ENCODE data around the gene TPM2.

TPM2 gene

DNA sequence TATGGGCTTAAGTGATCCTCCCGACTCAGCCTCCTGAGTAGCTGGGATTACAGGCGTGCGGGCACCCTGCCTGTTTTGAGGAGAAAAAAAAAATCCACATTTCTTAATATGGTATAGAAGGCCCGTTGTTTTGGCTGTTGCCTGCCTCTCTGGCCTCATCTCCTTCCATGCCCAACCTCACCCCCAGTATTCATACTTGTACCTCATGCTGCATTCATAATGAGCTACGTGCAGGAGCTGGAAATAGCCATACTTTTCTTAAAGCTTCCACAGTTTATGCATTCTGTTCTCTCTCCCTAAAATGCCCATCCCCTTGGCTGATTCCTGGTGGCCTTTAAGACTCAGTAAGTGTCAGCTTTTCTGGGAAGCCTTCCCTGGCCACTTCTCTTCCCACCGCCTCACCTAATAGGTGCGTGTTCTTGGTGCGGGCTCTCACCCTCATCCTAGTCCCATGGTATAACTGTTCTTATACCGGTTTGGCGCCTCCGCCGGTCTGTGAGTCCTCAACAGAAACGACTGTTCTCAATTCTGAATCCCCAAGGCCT, 2.1 kb upstream of the TPM2 start:
- no peak for DNase-seq

DNA sequence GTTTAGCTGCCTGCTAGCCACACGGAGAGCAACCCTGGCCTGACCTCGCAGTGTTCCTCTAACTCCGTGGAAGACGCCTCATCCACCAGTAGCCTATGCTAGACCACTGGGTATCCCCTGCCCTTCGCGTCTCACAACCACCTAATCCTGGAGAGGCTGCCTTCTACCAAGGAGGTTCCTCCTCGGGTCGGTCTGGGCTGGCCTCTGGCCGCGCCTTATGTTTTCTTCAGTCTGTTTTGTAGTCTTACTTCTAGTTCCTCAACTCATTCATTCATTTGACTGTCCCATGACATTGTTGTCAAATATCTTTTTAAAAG, 1.6 kb upstream of the TPM2 start:
- DNase-seq: no peak

DNA sequence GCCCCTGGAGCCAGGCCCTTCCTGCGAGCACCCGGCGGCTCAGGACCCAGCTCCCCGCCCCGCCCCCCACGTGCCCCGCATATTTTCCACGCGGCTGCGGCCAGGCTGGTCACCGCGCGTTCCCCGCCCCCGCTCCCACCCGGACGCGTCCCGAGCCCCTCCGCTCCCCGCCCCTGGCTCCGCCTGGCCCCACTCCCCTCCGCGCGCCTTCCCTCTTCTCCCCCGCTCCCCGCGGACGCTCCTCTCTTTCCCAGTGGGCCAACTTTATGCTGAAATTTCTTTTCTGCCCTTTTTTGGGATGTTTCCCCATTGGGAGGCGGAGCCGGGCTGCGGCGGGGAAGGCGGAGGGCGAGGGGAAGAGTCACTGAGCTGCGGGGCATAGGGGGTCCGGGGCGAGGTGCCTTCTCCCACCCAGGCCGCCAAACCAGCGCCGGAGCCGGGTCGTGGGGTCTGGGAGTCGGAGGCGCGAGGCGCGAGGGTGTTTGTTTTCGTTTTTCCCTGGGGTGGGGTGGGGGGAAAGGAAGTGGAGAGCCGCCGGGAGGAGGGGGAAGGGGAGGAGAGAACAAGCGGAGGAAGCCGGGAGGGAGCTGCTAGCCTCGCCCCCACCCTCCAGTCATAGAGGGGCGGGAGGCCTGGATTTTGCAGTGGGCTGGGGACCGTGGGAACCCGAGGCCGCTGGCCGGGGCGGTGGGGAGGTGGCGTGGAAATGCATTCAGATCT, 1.0 kb upstream of the TPM2 start:
- peak; percentile 30 for DNase-seq

GRCh38 chr9:35690294-35690613, 529 bp upstream of the TPM2 start:
- no peak for DNase-seq

DNA sequence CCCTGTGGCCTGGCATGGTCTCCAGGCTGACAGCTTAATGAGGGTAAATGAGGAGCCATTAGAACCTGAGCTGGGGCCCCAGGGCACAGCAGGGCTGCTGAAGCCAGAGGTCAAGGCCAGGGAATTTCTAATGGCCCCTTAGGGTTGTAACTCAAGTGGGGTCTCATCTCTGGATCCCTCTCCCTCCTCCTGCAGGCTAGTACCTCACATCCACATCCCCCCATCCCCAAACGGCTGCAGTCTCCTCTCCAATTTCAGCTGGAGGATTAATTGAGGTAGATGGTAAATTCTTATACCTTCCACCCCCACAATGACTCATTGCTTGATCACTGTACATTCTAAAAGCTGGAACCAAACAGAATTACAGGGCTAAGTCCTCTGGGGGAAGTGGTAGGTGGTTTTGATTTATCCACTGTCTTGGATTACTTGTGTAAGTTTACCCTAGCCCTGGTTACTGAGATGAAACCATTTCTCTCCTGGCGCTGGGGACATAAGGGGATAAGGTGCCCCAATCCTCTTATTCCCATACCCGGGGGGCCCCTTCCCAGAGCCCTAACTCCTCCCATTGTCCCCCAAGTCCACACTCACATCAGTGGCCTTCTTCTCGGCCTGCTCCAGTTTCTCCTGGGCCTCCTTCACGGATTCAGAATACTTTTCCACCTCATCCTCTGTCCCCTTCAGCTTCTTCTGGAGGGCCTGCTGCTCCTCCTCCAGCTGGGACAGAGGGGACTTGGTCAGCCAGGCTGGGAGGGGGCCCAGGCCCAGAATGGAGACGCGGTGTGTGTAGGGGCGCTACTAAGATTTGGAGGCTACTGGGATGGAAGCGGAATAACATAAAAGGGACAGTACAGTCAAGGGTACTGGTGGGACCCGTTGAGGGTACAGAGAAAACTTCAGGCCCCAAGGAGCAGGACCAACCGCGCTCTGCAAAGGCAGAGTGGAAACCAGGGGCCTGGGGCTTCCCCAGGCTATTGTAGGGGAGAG, 875 bp downstream of the TPM2 start:
- no peak for DNase-seq

DNA sequence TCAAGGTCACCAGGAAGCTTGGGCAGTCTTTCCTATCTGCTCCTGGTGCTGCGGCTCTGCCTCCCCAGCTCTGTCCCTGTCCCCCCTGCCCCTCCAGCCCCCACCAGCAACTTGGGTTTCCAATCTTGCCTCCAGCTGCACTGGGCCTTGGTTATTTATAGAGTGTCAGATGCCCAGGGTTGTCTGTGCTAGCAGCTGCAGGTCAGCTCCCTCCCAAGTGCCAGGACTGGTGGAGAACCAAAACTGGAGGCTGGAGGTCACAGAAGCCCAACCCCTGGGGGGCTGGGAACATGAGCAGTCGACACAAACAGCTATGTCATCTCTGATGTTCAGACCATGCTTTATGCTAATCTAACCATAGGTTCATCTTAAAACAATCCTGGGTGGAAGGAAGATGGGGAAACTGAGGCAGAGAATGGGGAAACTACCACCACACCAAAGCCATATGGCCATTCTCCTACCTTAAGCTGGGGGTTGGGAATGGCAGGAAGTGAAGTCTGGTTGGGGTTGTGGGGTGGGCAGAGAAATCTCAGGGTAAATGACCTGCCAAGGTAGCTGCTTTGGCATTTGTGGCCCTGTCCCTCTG, 1.7 kb downstream of the TPM2 start:
- no peak for DNase-seq

DNA sequence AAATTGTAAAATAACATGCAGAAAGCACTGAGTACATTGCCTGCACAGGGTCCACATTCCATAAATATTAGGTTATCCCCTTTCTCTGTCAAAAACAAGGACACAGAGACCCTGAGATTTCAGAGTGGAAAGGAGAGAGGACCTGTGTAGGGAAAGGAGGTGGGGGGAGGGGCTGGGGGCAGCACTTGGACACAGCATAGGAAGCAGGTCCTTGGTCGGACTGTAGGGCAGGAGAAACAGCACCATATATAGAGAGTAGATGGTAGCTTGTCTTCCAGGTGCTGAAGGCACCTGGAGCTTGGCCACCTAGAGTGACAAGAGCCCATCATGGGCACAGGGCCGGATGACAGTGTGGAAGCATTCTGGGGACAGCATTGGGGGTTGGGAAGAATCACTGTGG, 2.4 kb downstream of the TPM2 start:
- no peak for DNase-seq

DNA sequence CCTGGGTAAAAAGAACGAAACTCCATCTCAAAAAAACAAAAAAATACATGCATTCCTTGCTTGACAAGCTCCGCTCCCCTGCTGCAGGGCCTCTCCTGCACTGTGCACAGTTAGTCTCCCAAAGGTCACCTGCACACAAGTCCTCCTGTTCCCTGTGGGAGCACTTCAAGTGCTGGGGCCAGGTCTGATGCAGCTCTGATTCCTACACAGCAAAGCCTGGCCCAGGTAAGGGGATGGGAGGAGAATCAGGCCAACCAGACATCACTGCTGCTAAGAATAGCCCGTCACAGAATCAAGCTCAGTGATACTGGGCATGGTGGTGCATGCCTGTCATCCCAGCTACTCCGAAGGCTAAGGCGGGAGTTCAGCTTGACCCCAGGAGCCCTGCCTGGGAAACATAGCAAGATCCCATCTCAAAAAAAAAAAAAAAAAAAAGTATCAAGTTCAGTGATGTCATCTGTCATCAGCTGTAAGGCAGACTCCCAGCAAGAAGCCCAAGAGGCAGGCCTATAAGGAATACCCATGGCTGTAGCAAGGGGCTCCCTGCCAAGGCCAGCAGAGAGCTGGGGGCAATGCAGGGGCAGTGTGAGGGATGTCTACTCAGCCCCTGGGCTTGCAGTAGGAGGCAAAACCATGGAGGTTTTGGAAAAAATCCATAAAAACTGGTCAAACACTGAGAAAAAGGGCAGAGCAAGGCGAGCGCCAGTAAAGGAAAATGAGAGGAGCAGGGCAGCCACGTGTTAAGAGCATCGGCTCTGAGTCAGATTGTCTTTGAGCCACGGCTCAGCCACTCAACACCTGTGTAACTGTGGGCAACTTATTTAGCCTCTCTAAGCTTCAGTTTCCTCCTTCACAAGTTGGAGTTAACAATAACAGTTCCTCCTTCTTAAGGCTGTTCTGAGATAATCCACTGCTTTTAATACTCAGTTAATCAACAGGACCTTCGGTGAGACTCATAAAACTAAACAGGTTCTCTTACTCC, 3.2 kb downstream of the TPM2 start:
- DNase-seq: no peak

GRCh38 chr9:35685506-35685905, 4.2 kb downstream of the TPM2 start:
- no peak for DNase-seq

- no peak for DNase-seq
These were observed 4.8 kb downstream of the TPM2 start for GRCh38 chr9:35684921-35685320.

- DNase-seq: no peak
These were observed 6.4 kb downstream of the TPM2 start for GRCh38 chr9:35683323-35683722.

GRCh38 chr9:35682520-35683315, 7.0 kb downstream of the TPM2 start:
- no peak for DNase-seq

DNA sequence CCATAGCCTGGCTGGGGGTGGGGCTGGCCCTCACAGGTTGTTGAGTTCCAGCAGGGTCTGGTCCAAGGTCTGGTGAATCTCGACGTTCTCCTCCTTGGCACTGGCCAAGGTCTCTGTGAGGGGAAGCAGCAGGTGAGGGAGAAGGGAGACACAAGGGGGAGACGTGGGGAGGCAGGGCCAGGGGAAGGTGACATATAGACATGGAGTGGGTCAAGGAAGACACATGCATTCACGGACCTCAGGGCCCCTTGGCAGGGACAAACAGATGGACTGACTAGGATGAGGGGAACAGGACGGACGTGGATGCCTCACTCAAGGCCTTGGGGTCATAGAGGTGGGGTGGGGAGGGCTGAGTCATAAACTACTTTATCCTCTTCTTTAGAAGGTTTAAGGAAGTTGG, 7.7 kb downstream of the TPM2 start:
- no peak for DNase-seq

DNA sequence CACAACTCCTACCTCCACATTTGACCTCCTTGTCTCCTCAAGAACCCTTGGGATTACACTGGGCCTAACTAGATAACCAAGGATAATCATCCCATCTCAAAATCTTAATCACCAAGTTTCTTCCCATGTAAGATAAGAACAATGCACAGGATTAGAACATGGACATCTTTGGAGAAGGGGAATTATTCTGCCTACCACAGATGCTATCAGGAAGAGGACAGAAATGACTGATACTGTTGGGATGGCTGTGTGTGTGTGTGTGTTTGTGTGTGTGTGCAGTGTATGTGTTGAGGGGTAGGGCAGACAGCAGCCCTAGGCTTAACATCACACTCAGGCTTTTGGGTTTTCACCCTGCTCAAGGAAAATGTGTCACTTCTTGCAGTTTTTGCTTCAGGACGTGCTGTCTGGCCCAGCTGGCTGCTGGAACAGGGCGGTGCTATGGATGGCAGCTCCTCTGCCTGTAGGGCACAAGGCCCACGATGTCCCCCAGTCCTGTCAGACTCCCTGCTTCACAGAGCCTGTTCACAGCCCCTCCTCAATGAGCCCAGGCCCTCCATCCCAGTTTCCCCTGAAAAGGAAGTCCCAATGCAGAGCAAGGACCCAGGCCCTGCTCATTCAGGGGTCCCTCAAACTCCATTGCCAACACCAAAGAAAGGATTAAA, 8.3 kb downstream of the TPM2 start:
- no peak for DNase-seq

GRCh38 chr9:35680331-35681105, 9.2 kb downstream of the TPM2 start:
- no peak for DNase-seq

GRCh38 chr9:35679766-35680330, 9.9 kb downstream of the TPM2 start:
- no peak for DNase-seq

DNA sequence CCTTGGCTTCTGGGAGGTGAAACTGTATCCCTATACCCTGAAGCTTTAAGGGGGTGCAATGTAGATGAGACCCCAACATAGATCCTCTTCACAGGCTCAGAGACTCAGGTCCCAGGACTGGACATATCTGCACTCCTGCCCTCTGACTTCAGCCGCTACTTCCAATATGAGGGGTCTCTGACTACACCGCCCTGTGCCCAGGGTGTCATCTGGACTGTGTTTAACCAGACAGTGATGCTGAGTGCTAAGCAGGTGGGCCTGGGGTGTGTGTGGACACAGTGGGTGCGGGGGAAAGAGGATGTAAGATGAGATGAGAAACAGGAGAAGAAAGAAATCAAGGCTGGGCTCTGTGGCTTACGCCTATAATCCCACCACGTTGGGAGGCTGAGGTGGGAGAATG, 10.6 kb downstream of the TPM2 start:
- no peak for DNase-seq

GRCh38 chr9:35675732-35676392, 13.9 kb downstream of the TPM2 start:
- DNase-seq: no peak

GRCh38 chr9:35675204-35675603, 14.5 kb downstream of the TPM2 start:
- no peak for DNase-seq

DNA sequence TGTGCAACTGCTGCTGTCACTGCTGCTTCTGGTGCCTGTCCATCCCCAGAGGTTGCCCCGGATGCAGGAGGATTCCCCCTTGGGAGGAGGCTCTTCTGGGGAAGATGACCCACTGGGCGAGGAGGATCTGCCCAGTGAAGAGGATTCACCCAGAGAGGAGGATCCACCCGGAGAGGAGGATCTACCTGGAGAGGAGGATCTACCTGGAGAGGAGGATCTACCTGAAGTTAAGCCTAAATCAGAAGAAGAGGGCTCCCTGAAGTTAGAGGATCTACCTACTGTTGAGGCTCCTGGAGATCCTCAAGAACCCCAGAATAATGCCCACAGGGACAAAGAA, 15.7 kb downstream of the TPM2 start:
- DNase-seq: no peak
